ENCODE measurements around the gene UQCC3. TPM values are rescaled to one million over a fixed set of nuclear protein-coding genes. Genes with fewer than 3 reads are reported as not detected.

UQCC3 gene
- total and polyA plus RNA-seq, 9 of the 15 experiments (the other 6 are each of a cell fraction or from before 2014, with no cell fraction given): 3.3 to 44.3 (median 8.0) TPM

GRCh38 chr11:62705880-62706849 lies 34.7 kb downstream of the UQCC3 start (continued):
- no peak for TF ChIP-seq ZNF512 (tag; IDR thresholded peaks at IDR 0.05)
- TF ChIP-seq, protein P1, sequence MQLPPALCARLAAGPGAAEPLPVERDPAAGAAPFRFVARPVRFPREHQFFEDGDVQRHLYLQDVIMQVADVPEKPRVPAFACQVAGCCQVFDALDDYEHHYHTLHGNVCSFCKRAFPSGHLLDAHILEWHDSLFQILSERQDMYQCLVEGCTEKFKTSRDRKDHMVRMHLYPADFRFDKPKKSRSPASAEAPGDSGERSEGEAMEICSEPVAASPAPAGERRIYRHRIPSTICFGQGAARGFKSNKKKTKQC (CRISPR knock-in tag; IDR thresholded peaks at IDR 0.05): peak; percentile 70
- TF ChIP-seq ZNF143 (CRISPR knock-in tag; IDR thresholded peaks at IDR 0.05): 0 out of 2 replicates have a peak, but pooled peaks have one; percentile 33
- TF ChIP-seq ILK (tag; IDR thresholded peaks at IDR 0.05; ENCODE audit: borderline replicate concordance, low read depth): no peak
- no peak for TF ChIP-seq PHB (CRISPR knock-in tag; IDR thresholded peaks at IDR 0.05)
- no peak for TF ChIP-seq ZC3H8 (IDR thresholded peaks at IDR 0.05)
- TF ChIP-seq, protein P2, sequence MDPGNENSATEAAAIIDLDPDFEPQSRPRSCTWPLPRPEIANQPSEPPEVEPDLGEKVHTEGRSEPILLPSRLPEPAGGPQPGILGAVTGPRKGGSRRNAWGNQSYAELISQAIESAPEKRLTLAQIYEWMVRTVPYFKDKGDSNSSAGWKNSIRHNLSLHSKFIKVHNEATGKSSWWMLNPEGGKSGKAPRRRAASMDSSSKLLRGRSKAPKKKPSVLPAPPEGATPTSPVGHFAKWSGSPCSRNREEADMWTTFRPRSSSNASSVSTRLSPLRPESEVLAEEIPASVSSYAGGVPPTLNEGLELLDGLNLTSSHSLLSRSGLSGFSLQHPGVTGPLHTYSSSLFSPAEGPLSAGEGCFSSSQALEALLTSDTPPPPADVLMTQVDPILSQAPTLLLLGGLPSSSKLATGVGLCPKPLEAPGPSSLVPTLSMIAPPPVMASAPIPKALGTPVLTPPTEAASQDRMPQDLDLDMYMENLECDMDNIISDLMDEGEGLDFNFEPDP (CRISPR knock-in tag; IDR thresholded peaks at IDR 0.05): no peak
- TF ChIP-seq ZNF695 (CRISPR knock-in tag; IDR thresholded peaks at IDR 0.05): 0 out of 2 replicates have a peak, but pooled peaks have one; percentile 24
- TF ChIP-seq NBN (IDR thresholded peaks at IDR 0.05; ENCODE audit: low read depth): no peak
- no peak for TF ChIP-seq NFIX (CRISPR knock-in tag; IDR thresholded peaks at IDR 0.05; ENCODE audit: low read depth)
- 0 out of 2 replicates have a peak, but pooled peaks have one; percentile 8 for TF ChIP-seq ATF7 (IDR thresholded peaks at IDR 0.05)
- no peak for TF ChIP-seq TBL1XR1 (IDR thresholded peaks at IDR 0.05; ENCODE audit: low read length in 2 of 2)
- TF ChIP-seq, protein P3, sequence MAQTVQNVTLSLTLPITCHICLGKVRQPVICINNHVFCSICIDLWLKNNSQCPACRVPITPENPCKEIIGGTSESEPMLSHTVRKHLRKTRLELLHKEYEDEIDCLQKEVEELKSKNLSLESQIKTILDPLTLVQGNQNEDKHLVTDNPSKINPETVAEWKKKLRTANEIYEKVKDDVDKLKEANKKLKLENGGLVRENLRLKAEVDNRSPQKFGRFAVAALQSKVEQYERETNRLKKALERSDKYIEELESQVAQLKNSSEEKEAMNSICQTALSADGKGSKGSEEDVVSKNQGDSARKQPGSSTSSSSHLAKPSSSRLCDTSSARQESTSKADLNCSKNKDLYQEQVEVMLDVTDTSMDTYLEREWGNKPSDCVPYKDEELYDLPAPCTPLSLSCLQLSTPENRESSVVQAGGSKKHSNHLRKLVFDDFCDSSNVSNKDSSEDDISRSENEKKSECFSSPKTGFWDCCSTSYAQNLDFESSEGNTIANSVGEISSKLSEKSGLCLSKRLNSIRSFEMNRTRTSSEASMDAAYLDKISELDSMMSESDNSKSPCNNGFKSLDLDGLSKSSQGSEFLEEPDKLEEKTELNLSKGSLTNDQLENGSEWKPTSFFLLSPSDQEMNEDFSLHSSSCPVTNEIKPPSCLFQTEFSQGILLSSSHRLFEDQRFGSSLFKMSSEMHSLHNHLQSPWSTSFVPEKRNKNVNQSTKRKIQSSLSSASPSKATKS (CRISPR knock-in tag; IDR thresholded peaks at IDR 0.05): no peak
- TF ChIP-seq, protein P4, sequence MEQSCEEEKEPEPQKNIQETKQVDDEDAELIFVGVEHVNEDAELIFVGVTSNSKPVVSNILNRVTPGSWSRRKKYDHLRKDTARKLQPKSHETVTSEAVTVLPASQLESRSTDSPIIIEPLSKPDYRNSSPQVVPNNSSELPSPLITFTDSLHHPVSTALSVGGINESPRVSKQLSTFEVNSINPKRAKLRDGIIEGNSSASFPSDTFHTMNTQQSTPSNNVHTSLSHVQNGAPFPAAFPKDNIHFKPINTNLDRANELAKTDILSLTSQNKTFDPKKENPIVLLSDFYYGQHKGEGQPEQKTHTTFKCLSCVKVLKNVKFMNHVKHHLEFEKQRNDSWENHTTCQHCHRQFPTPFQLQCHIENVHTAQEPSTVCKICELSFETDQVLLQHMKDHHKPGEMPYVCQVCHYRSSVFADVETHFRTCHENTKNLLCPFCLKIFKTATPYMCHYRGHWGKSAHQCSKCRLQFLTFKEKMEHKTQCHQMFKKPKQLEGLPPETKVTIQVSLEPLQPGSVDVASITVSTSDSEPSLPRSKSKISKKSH (CRISPR knock-in tag; IDR thresholded peaks at IDR 0.05): no peak
- TF ChIP-seq RCOR1 (IDR thresholded peaks at IDR 0.05; ENCODE audit: borderline replicate concordance in 1 of 2, low read depth in 2 of 2, low read length in 2 of 2): peak in 1 of 2 experiments; percentile 25; a peak in 1 of 4 replicates
- TF ChIP-seq RAD21 (CRISPR knock-in tag; conservative IDR thresholded peaks at IDR 0.05 in 1 of 2, IDR thresholded peaks at IDR 0.05 in 1 of 2): no peak
- TF ChIP-seq, protein P5, sequence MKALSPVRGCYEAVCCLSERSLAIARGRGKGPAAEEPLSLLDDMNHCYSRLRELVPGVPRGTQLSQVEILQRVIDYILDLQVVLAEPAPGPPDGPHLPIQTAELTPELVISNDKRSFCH (CRISPR knock-in tag; IDR thresholded peaks at IDR 0.05): no peak
- TF ChIP-seq, protein P5 (tag; IDR thresholded peaks at IDR 0.05): no peak
- TF ChIP-seq HMG20B (CRISPR knock-in tag; IDR thresholded peaks at IDR 0.05): peak; percentile 88; the same call in 1 of the 2 replicates
